ENCODE data around the gene ACSL6. TPM values are rescaled to one million over a fixed set of nuclear protein-coding genes. Genes with fewer than 3 reads are reported as not detected.

Gene ACSL6
- polyA plus RNA-seq, 3 donors from 2014 or later, result 2.0 to 3.1 (median 2.1) TPM

DNA sequence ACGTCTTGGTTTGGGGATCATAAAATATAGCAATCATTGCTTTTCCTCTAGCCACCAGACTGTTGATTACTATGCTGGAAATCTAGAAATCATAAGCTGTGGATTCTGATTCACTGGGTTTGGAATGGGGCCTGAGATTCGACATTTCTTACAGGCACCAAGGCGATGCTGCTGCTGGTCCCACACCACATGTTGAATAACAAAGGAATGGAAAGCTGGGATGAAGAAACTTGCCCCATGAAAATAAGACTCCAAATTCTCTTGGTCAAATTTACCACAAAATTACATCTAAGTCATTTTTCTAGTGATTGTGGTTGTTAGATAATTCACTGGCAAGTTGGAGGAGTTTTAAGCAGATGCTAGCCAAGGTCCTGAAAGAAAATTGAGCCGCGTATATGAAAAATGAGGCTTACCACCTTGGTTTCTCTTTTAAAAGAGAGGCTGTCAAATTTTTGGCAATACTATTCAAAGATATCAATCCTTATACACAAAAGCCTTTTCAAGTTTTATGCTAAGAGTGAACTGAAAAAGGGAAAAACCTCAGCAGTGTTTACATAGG lies 43.0 kb downstream of the ACSL6 start:
- no peak for DNase-seq
- Mint-ChIP-seq H3K27me3 (ENCODE audit: low read depth in 3 of 3) (peaks cover 0 to 6% (median 0%) of the 10 kb centered on the region in 3 donors), H3K4me3 (no peak overlapping the region), H3K36me3 (peaks cover 0 to 3% (median 0%) of the 10 kb centered on the region in 3 donors), H3K4me1 (no peaks in the 10 kb centered on the region), H3K9me3 (no peaks in the 10 kb centered on the region), H3K27ac (no peak overlapping the region)

DNA sequence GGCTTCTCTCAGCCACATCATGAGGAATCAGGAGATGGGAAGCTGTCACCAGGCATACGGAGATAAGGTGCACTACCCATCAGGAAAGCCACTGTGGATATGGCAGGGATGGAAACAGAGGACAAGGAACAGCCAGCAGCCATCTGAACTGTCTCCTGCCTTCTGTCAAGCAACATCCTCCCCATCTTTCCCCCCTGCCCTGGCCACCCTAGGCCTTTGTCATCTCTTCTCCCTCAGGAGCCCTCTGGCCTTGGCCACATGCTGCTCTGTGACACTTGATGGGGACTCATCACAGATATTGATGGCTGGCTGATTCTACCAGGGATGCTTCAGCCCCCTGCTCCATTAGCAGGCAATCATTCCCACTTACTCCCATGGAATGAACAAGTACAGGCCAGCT lies 44.9 kb downstream of the ACSL6 start:
- no peaks in the 10 kb centered on the region for H3K4me1 Mint-ChIP-seq
- H3K4me3 Mint-ChIP-seq, result no peak overlapping the region
- no peaks in the 10 kb centered on the region for H3K9me3 Mint-ChIP-seq
- no peak for DNase-seq
- H3K27ac Mint-ChIP-seq, result no peak overlapping the region
- peaks cover 0 to 3% (median 0%) of the 10 kb centered on the region in 3 donors for H3K36me3 Mint-ChIP-seq
- H3K27me3 Mint-ChIP-seq (ENCODE audit: low read depth in 3 of 3), result peaks cover 0 to 7% (median 0%) of the 10 kb centered on the region in 3 donors

DNA sequence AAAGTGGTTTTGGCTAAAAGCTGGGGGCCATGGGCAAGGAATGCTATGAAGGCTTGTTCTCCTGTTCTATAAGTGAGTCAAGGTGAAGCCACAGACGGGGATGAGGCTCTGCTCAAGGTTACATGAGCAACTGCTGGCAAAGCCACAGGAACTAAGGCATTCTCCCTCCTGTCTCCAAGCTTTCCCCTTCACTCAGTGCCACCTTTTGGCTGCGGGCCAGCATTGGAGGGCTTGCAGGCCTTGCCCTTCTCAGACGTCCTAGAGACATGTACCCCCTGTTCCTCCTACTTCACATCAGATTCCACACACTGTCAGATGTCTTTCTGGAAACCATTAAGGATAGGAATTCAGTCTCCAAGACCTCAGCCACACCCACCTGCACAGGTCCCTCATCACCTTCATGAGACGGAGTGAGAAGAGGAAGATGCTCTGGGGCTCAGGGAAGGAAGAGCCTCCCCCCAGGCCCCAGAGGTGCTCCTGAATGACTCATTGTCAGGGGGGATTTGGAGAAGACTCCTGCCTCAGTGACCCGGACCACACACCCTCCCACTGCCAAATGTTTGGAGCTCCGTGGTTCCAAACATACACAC lies 45.5 kb downstream of the ACSL6 start:
- Mint-ChIP-seq H3K4me1 (no peaks in the 10 kb centered on the region), H3K9me3 (no peaks in the 10 kb centered on the region), H3K27ac (no peak overlapping the region), H3K36me3 (peaks cover 0 to 3% (median 0%) of the 10 kb centered on the region in 3 donors), H3K4me3 (no peak overlapping the region), H3K27me3 (ENCODE audit: low read depth in 3 of 3) (peaks cover 0 to 7% (median 0%) of the 10 kb centered on the region in 3 donors)
- no peak for DNase-seq

DNA sequence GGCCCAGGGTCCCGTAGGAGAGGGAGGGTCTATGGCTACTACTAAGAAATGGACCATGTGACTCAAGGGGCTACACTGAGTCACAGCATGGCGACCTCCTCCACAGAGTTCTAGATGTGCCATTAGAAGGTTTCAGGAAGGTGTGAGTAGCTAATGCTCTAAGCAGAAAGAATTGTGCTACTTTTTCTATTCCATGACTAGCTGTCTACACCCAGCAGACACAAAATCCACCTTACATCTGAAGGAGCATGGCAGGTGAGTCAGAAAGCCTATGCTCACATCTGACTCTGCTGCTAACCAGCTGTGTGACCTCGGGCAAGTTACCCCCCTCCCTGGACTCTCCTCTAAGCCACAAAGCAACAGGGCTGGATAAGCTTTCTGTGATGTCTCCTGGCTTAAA lies 51.6 kb downstream of the ACSL6 start:
- Mint-ChIP-seq H3K4me1 (no peaks in the 10 kb centered on the region), H3K27ac (no peak overlapping the region), H3K36me3 (peaks cover 0 to 3% (median 0%) of the 10 kb centered on the region in 3 donors), H3K4me3 (no peak overlapping the region), H3K9me3 (no peaks in the 10 kb centered on the region), H3K27me3 (ENCODE audit: low read depth in 3 of 3) (peaks cover 0 to 7% (median 2%) of the 10 kb centered on the region in 3 donors)
- no peak for DNase-seq

DNA sequence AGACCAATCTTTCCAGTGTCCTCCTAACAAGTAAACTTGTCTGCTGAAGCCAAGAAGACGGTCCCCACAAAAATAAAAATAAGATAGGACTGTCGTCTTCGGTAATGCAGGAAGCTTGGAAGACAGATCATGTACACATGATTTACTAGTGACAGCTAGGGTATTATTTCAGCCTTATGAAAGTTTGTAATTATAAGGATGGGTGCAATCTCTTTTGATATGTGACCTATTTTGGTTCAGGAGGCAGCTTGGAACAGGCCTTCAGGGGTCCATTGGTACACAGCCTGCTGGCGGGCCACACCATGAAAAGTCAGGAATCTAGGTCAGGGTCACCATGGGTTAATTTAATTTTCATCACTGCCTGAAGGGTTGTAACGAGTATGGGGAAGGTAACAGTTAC lies 52.3 kb downstream of the ACSL6 start:
- Mint-ChIP-seq H3K9me3 (no peaks in the 10 kb centered on the region), H3K27me3 (ENCODE audit: low read depth in 3 of 3) (peaks cover 0 to 4% (median 2%) of the 10 kb centered on the region in 3 donors), H3K4me3 (no peak overlapping the region), H3K36me3 (no peaks in the 10 kb centered on the region), H3K4me1 (no peaks in the 10 kb centered on the region), H3K27ac (no peak overlapping the region)
- DNase-seq, result no peak

DNA sequence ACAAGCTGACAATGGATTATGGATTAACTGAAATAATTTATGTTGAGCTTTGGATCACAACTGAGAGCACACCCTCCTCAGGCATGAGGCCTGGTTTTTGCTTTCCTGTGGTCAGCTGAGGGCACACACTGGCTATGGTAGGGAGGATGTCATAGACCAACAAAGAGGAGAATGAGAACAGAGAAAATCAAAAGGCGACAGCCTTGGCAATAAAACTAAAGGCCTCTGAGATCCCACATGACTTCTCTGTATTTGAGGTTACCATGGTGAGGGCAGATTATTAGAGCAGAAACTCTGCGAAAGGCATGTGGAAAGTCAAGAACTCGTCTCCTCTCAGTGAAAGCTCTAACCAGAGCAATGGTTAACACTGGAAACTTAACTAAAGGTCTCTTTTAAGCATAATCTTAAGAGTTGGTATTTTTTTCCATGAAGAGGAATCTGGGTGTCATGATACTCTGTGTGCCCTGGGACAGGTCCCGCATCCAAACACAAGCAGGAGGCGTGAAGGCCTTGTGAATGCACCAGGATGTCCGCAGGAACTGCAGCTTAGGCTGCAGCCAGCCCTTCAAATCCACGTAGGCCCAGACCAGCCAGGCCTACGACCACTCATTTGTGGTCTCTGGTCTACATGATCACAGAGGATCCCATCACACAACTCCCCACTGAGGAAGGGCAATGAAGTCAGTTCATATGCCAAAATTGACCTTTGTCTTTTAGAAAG lies 53.6 kb downstream of the ACSL6 start:
- Mint-ChIP-seq H3K36me3 (no peaks in the 10 kb centered on the region), H3K27me3 (ENCODE audit: low read depth in 3 of 3) (peaks cover 0 to 2% (median 2%) of the 10 kb centered on the region in 3 donors), H3K4me1 (no peaks in the 10 kb centered on the region), H3K9me3 (no peaks in the 10 kb centered on the region), H3K4me3 (no peak overlapping the region), H3K27ac (no peak overlapping the region)
- no peak for DNase-seq

DNA sequence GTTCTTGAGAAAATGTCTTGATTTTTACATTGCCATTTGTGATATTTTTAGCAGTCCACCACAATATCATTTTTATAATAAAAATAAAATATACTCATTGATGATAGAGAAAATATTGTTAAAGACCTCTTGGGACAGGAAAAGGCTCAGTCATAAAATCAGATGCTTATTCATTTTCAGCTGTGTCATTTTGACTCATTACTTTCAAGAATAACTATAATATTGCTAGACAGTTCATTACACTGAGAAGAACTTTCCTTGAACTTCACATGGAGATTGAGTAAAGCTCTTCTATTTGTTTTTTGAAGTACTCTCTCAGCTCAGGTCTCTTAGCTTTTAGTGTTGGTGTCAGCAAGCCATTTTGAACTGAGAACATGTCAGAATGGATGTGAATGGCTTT lies 57.5 kb downstream of the ACSL6 start:
- no peaks in the 10 kb centered on the region for H3K4me1 Mint-ChIP-seq
- H3K27ac Mint-ChIP-seq, result no peak overlapping the region
- H3K36me3 Mint-ChIP-seq, result no peaks in the 10 kb centered on the region
- peaks cover 0 to 2% (median 0%) of the 10 kb centered on the region in 3 donors for H3K27me3 Mint-ChIP-seq (ENCODE audit: low read depth in 3 of 3)
- no peaks in the 10 kb centered on the region for H3K9me3 Mint-ChIP-seq
- no peak for DNase-seq
- no peak overlapping the region for H3K4me3 Mint-ChIP-seq

DNA sequence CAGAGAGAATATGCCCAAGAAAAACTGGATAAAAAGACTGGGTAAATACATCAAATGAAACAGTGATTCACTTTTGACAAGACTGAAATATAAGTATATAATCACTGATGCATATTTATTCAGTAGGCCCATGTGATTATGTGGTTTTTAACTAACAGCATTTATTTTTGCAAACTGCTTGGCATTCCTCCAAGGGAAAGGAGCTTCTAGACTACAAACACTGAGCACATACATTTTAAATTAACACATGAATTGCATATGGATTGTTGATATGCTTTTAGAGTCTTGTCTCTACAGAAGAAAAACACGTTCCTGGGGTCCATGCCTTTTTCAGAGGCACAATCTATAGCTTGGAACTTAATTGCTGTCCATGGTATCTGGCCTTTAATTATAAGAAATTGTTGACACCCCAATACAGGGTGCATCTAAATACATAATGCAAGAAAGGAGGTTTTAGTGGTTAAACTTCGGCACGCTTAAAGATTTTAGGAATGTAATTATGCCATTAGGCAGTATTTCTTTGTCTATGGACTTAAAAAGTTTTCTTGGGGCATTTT lies 59.1 kb downstream of the ACSL6 start:
- H3K36me3 Mint-ChIP-seq, result no peaks in the 10 kb centered on the region
- no peak overlapping the region for H3K4me3 Mint-ChIP-seq
- peaks cover 0 to 4% (median 2%) of the 10 kb centered on the region in 3 donors for H3K27me3 Mint-ChIP-seq (ENCODE audit: low read depth in 3 of 3)
- no peaks in the 10 kb centered on the region for H3K4me1 Mint-ChIP-seq
- no peak overlapping the region for H3K27ac Mint-ChIP-seq
- DNase-seq, result no peak
- no peaks in the 10 kb centered on the region for H3K9me3 Mint-ChIP-seq

DNA sequence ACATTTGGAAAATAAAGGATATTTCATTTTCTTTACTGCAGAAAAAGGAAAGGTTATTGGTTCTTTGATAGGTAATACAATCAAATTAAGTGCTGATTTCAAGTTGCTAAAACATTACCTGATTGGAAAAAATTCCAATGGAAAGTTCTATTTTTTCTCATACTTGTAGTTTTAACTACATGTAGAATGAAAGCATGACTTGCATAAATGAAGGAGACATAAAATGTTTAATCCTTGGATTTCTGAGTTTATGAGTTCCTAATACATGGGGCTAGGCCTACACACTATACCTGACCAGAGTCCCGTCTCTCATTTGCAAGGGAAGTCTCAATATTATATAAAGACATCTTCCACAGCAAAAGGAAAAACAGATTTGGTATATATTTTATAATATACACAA lies 60.8 kb downstream of the ACSL6 start:
- no peaks in the 10 kb centered on the region for H3K9me3 Mint-ChIP-seq
- H3K4me3 Mint-ChIP-seq, result no peak overlapping the region
- H3K36me3 Mint-ChIP-seq, result no peaks in the 10 kb centered on the region
- no peak for DNase-seq
- H3K27me3 Mint-ChIP-seq (ENCODE audit: low read depth in 3 of 3), result peaks cover 0 to 4% (median 3%) of the 10 kb centered on the region in 3 donors
- no peak overlapping the region for H3K27ac Mint-ChIP-seq
- H3K4me1 Mint-ChIP-seq, result no peaks in the 10 kb centered on the region

DNA sequence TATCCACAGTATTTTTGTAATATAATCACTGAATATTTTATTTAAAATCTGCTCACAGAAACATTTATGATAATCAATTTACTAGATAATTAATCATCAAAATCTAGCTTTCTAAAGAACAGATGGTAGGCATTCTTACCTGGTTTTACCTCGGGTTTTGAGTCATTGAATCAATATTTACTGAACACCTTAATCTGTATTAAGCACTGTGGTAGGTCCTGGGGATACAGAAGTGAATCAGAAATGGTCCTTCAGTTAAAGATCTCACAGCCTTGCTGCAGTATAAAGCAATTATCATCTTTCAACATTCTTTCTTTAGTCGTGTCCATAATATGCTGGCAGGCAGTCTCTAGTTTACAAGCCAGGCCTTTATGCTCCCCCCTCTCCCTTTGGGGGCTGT lies 64.0 kb downstream of the ACSL6 start:
- H3K4me1 Mint-ChIP-seq, result no peaks in the 10 kb centered on the region
- peaks cover 0 to 4% (median 3%) of the 10 kb centered on the region in 3 donors for H3K27me3 Mint-ChIP-seq (ENCODE audit: low read depth in 3 of 3)
- H3K27ac Mint-ChIP-seq, result no peak overlapping the region
- H3K36me3 Mint-ChIP-seq, result no peaks in the 10 kb centered on the region
- DNase-seq, result no peak
- no peak overlapping the region for H3K4me3 Mint-ChIP-seq
- no peaks in the 10 kb centered on the region for H3K9me3 Mint-ChIP-seq

DNA sequence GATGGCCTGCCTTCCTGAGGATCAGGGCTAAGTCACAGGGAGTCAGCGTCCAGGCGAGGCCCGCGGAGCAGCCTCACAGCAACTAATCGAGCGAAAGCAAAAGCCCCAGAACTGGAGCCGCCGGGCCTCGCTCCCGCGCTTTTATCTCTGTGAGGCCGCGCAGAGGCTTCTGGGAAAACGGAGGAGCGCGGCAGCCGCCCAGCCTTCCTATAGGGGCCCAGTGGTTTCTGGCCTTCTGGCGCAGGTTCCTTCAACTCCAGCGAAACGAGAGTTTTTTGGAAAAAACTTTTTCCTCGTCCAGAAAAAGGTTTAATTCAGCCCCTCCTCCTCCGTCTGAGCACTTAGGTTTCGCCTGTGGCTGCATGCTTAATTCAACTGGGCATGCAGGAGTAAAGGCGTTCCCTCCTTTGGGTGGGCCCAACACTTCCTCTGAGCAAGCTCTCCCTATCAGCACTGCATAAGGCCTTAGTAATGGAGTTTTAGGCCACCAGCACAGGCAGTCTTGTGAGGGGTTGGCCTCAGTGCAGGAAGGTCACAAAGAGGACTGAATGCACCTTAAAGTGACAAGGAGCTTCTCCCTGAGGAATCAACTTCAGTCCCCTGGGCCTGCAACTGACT lies 65.8 kb downstream of the ACSL6 start, which contains the start of gene MEIKIN:
Gene MEIKIN, minus strand, starts transcription at position 113 of the 618 bp plus-strand sequence. CDS start 158 bp downstream, outside the sequence.
- peaks cover 0 to 4% (median 3%) of the 10 kb centered on the region in 3 donors for H3K27me3 Mint-ChIP-seq (ENCODE audit: low read depth in 3 of 3)
- H3K27ac Mint-ChIP-seq, result no peak within 1 kb of the TSS
- H3K9me3 Mint-ChIP-seq, result no peaks in the 10 kb centered on the region
- H3K36me3 Mint-ChIP-seq, result no peaks in the 10 kb centered on the region
- no peak within 1 kb of the TSS for H3K4me3 Mint-ChIP-seq
- H3K4me1 Mint-ChIP-seq, result no peaks in the 10 kb centered on the region
- no peak for DNase-seq

DNA sequence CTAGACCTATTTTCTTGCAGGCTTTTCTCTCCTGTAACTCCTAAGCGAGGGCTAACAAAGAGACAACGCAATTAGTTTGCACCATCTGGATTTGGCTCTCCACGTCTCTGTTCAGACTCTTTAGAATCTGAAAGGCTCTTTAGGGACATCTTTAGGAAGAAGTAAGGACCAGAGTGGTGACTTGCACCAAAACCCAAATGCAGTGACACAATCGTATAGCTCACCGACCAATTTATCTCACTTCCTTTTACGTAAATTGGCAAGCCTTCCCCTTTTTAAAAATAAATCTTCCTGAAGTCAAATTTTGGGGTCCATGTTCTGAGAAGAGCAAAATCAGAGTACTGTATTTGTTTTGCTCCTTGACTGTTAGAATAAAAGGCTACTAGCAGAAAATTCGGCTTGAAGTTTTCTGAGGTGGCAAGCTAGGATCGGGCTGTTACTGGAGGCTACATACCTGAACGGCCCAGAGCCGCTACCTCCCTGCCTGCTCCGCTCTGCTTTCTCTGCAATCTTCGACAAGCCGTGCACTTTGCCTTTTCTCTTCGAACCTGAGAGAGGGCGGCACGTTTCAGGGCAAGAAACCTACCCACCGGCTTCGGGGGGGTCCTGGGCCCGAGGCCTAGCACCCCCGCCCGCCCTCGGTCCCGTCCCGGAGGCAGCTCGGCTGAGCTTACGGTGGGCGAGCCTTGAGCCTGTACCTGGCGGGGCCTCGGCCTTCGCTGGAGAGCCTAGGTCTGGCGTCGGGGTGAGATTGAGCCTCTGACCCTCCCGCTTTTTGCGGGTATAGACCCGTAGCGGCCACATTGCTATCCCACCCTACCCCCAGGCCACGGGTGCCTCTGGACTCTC lies 66.5 kb downstream of the ACSL6 start:
- H3K27ac Mint-ChIP-seq, result no peak overlapping the region
- H3K4me3 Mint-ChIP-seq, result no peak overlapping the region
- H3K9me3 Mint-ChIP-seq, result no peaks in the 10 kb centered on the region
- no peaks in the 10 kb centered on the region for H3K36me3 Mint-ChIP-seq
- H3K4me1 Mint-ChIP-seq, result no peaks in the 10 kb centered on the region
- DNase-seq, result no peak
- H3K27me3 Mint-ChIP-seq (ENCODE audit: low read depth in 3 of 3), result peaks cover 2 to 7% (median 3%) of the 10 kb centered on the region in 3 donors

DNA sequence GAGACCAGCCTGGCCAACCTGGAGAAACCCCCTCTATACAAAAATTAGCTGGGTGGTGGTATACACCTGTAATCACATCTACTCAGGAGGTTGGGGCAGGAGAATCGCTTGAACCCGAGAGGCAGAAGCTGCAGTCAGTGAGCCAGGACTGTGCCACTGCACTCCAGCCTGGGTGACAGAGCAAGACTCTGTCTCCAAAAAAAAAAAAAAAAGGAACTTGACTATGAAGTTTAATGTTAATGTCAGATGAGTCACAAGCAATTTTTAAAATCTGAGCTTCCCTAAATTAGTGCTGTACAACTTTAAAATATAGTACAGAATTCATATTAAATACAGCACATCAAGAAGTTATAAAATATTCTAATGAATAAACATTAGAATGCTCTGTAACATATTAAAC lies 67.5 kb downstream of the ACSL6 start:
- no peak overlapping the region for H3K4me3 Mint-ChIP-seq
- no peaks in the 10 kb centered on the region for H3K9me3 Mint-ChIP-seq
- H3K4me1 Mint-ChIP-seq, result no peaks in the 10 kb centered on the region

More for the DNA sequence above, 67.5 kb downstream of the ACSL6 start:
- Mint-ChIP-seq H3K36me3 (no peaks in the 10 kb centered on the region), H3K27ac (no peak overlapping the region), H3K27me3 (ENCODE audit: low read depth in 3 of 3) (peaks cover 2 to 7% (median 3%) of the 10 kb centered on the region in 3 donors)
- DNase-seq, result no peak
